ENCODE data around the gene ATF6.

- TF ChIP-seq CTCF (conservative IDR thresholded peaks at IDR 0.05; ENCODE audit: low read depth, low read length) (no peak), RFX5 (IDR thresholded peaks at IDR 0.05; ENCODE audit: low read depth, low read length) (no peak), RCOR1 (IDR thresholded peaks at IDR 0.05; ENCODE audit: insufficient replicate concordance, low read length) (no peak), USF2 (IDR thresholded peaks at IDR 0.05; ENCODE audit: low read depth, low read length) (no peak), CHD1 (IDR thresholded peaks at IDR 0.05; ENCODE audit: low read depth, low read length) (no peak), SMC3 (IDR thresholded peaks at IDR 0.05; ENCODE audit: low read depth, low read length) (no peak), FOS (IDR thresholded peaks at IDR 0.05; ENCODE audit: low read depth, low read length) (no peak), POLR2A (IDR thresholded peaks at IDR 0.05; ENCODE audit: low read depth, low read length) (no peak)
Observed at GRCh38 chr1:161719325-161719611, 46.9 kb upstream of the ATF6 start.
